Prostate gland (tissue), 2 donors: Measurements from ENCODE around the gene GLCE. TPM values are rescaled to one million over a fixed set of nuclear protein-coding genes. Genes with fewer than 3 reads are reported as not detected.
"Not testable (repeated sequence)": the region's sequence is repeated elsewhere in the genome, so short reads cannot be mapped to it uniquely, and the experiment has no call there.

Experiments
- DNase-seq: peaks from one replicate; pipeline ENCODE4 v3.0.0-alpha.2; 2019; ENCODE audit warnings: low spot score
- H3K27ac ChIP-seq, 2 donors: fragments of 200-600 bp; sonication (generic); 2 replicates each; pipeline ENCODE4 v1.5.1; 2017 to 2019
- H3K27me3 ChIP-seq: fragments of 200-600 bp; sonication (generic); replicated peaks from 2 replicates; pipeline ENCODE4 v1.5.1; 2019; ENCODE audit not compliant: insufficient read depth
- H3K36me3 ChIP-seq, 2 donors: fragments of 200-600 bp; sonication (generic); 1 replicate in 1 of 2; 2 replicates in 1 of 2; pipeline versions ENCODE4 v1.5.1 to v1.8.1; 2017 to 2019
- H3K4me1 ChIP-seq: fragments of 200-600 bp; sonication (generic); replicated peaks from 2 replicates; pipeline ENCODE4 v1.5.1; 2019
- H3K4me3 ChIP-seq, 2 donors: fragments of 200-600 bp; sonication (generic); 2 replicates each; pipeline ENCODE4 v1.5.1; 2017 to 2019
- H3K9me3 ChIP-seq: fragments of 200-600 bp; sonication (generic); 2 replicates; pipeline ENCODE4 v1.5.1; 2017
- POLR2A ChIP-seq: fragments of 450-650 bp; IDR thresholded peaks from one replicate; pipeline ENCODE4 v1.6.1; 2016; ENCODE audit warnings: antibody characterized with exemption, mild to moderate bottlenecking
- POLR2AphosphoS5 ChIP-seq: sonication (generic); formaldehyde crosslinking; IDR thresholded peaks from one replicate; pipeline ENCODE4 v1.6.1; 2017; ENCODE audit warnings: antibody characterized with exemption
- WGBS: methylation state at CpG from one replicate; pipeline ENCODE4 v1.1.5; 2018; 5-methylcytosine and 5-hydroxymethylcytosine counted together
- intact Hi-C: fragments of 100-400 bp; cut with DNase I; formaldehyde crosslinking; loops from one replicate; pipeline ENCODE4 v1.14.2; 2022
- total RNA-seq, 2 donors: library from RNA; depleted of rRNA; stranded (reverse); fragments of >200 nt; gene quantifications; one replicate each; pipeline ENCODE4 v1.1.0, GENCODE V29; 2016
- TF ChIP-seq, protein P1 (sequence below), 4 experiments: fragments of 200-600 bp in 2 of 4; fragments of 450-650 bp in 2 of 4; sonication (generic) in 2 of 4; IDR thresholded peaks; 1 replicate in 3 of 4; 2 replicates in 1 of 4; pipeline ENCODE4 v1.5.1; 2016 to 2019; ENCODE audit warnings: antibody characterized with exemption in 4 of 4, mild to moderate bottlenecking in 2 of 4, moderate library complexity in 2 of 4

GLCE gene
- total RNA-seq, 2 donors from 2014 or later: 17.4 TPM

GRCh38 chr15:69150336-69150735 is 10.1 kb upstream of the GLCE start:
- intact Hi-C loops: no loop called here
- H3K27ac ChIP-seq: no peak overlapping the region
- H3K36me3 ChIP-seq: no peaks in the 10 kb centered on the region
- H3K27me3 ChIP-seq: no peaks in the 10 kb centered on the region
- DNase-seq: no peak
- H3K9me3 ChIP-seq: no peaks in the 10 kb centered on the region
- H3K4me1 ChIP-seq: no peaks in the 10 kb centered on the region
- TF ChIP-seq, protein P1, sequence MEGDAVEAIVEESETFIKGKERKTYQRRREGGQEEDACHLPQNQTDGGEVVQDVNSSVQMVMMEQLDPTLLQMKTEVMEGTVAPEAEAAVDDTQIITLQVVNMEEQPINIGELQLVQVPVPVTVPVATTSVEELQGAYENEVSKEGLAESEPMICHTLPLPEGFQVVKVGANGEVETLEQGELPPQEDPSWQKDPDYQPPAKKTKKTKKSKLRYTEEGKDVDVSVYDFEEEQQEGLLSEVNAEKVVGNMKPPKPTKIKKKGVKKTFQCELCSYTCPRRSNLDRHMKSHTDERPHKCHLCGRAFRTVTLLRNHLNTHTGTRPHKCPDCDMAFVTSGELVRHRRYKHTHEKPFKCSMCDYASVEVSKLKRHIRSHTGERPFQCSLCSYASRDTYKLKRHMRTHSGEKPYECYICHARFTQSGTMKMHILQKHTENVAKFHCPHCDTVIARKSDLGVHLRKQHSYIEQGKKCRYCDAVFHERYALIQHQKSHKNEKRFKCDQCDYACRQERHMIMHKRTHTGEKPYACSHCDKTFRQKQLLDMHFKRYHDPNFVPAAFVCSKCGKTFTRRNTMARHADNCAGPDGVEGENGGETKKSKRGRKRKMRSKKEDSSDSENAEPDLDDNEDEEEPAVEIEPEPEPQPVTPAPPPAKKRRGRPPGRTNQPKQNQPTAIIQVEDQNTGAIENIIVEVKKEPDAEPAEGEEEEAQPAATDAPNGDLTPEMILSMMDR (IDR thresholded peaks at IDR 0.05): no peak
- TF ChIP-seq POLR2A (no peak), POLR2AphosphoS5 (no peak)
- H3K4me3 ChIP-seq: no peak overlapping the region
- WGBS: 93% methylated on average over 3 of the region's 3 CpGs

DNA sequence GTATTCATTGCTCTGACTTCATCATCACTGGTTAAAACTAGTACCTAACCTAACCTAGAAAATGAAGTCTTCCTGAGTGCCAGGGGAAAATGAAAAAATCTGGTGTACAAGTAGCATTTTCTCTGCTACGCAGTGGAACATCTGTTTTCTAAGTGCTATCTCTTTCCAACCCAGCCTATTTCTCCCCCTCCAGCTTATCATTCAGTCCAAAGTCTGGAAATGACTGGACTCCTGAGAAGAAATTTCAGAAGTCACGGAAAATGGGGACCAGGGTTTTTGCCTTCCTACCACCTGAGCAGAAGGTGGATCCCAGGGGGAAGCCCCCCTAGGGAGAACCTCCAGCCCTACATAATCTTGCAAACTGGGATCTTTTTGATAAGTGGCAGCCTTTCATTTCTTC is 9.6 kb upstream of the GLCE start:
- 95% methylated on average over 2 of the region's 2 CpGs for WGBS
- no peaks in the 10 kb centered on the region for H3K36me3 ChIP-seq
- H3K27ac ChIP-seq: no peak overlapping the region
- no peaks in the 10 kb centered on the region for H3K9me3 ChIP-seq
- no peak for TF ChIP-seq POLR2A
- TF ChIP-seq POLR2AphosphoS5: no peak
- TF ChIP-seq, protein P1 (IDR thresholded peaks at IDR 0.05): no peak
- no peaks in the 10 kb centered on the region for H3K4me1 ChIP-seq
- intact Hi-C loops: no loop called here
- DNase-seq: no peak
- no peak overlapping the region for H3K4me3 ChIP-seq
- H3K27me3 ChIP-seq: no peaks in the 10 kb centered on the region

DNA sequence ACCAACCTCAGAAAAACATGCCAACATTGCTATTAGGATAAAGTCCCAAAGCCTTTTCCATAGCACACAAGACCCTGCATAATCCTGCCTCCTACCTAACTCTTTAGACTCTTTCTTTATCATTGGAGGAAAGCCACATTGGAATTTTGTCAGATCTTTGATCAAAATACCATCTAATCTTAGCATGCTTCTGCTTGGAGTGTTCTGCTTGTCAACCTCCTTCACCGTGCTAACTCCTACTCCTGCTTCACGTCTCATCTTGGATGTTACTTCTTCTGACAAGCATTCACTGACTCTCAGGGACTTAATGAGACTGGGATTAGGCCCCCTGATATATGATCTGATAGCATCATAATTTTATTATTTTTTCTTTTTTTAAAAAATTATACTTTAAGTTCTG is 7.4 kb upstream of the GLCE start:
- 80% methylated on average over 2 of the region's 2 CpGs for WGBS
- TF ChIP-seq POLR2AphosphoS5 (no peak), POLR2A (no peak)
- TF ChIP-seq, protein P1 (IDR thresholded peaks at IDR 0.05): no peak
- no peaks in the 10 kb centered on the region for H3K36me3 ChIP-seq
- H3K9me3 ChIP-seq: no peaks in the 10 kb centered on the region
- no peak for DNase-seq
- no peak overlapping the region for H3K4me3 ChIP-seq
- intact Hi-C loops: no loop called here
- no peaks in the 10 kb centered on the region for H3K4me1 ChIP-seq
- H3K27me3 ChIP-seq: no peaks in the 10 kb centered on the region
- no peak overlapping the region for H3K27ac ChIP-seq

- 85% methylated on average over 2 of the region's 2 CpGs for WGBS
- H3K36me3 ChIP-seq, intact Hi-C loops, H3K27ac ChIP-seq, H3K27me3 ChIP-seq, H3K4me1 ChIP-seq, DNase-seq, H3K9me3 ChIP-seq, H3K4me3 ChIP-seq: not testable (repeated sequence)
Measured at GRCh38 chr15:69153587-69153986, 6.8 kb upstream of the GLCE start.

DNA sequence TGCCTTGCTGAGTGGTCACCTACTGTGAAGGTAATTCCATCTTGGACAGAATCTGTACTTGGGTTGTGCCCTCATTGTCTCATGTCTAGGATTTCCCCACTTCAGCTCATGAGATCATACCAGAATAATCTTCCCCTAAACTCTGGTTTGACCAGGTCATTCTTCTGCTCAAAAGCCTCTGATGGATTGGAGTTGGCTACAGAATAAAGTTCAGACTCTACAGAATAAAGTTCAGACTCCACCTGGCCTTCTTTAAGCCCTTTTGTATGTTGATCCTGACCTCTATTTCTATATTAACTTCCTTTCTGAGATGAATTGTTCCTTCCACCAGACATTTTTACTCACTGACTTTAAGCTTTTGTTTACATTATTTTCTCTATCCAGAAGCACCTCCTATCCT is 6.4 kb upstream of the GLCE start:
- H3K9me3 ChIP-seq: no peaks in the 10 kb centered on the region
- no peak for TF ChIP-seq POLR2AphosphoS5
- no peak overlapping the region for H3K27ac ChIP-seq
- H3K36me3 ChIP-seq: no peaks in the 10 kb centered on the region
- H3K4me1 ChIP-seq: no peaks in the 10 kb centered on the region
- no peak overlapping the region for H3K4me3 ChIP-seq
- intact Hi-C loops: no loop called here
- DNase-seq: no peak
- no peaks in the 10 kb centered on the region for H3K27me3 ChIP-seq

DNA sequence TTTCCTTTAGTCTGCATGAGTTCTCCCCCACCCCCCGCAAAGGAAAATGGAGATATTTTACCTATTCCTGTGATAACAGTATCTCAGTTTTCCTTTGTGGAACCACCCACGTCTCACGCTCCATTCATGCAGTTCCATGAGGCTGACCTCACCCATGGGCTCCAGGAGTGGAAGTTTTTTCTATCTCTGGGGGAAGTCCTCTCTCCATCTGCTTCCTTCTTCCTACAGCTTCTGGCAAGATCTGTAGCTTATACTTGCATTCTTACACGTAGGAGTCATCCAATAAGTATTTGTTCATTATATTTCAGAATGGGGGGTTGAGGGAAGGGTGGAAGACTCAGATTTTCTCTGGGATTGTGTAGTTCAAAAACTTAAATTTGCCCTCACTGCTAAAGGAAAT is 5.8 kb upstream of the GLCE start:
- intact Hi-C loops: no loop called here
- WGBS: 58% methylated on average over 4 of the region's 4 CpGs
- no peaks in the 10 kb centered on the region for H3K4me1 ChIP-seq
- H3K4me3 ChIP-seq: no peak overlapping the region
- H3K27me3 ChIP-seq: no peaks in the 10 kb centered on the region
- H3K27ac ChIP-seq: no peak overlapping the region
- TF ChIP-seq POLR2A: no peak
- no peak for TF ChIP-seq POLR2AphosphoS5
- TF ChIP-seq, protein P1 (IDR thresholded peaks at IDR 0.05): no peak
- no peaks in the 10 kb centered on the region for H3K9me3 ChIP-seq
- DNase-seq: no peak
- H3K36me3 ChIP-seq: no peaks in the 10 kb centered on the region
